Endothelial cell of umbilical vein (primary cell): Measurements from ENCODE around the gene TGM6. TPM values are rescaled to one million over a fixed set of nuclear protein-coding genes. Genes with fewer than 3 reads are reported as not detected.

Experiments
- BruUV-seq: library from RNA; stranded (reverse); fragments of 400-500 nt; replicated peaks from 2 replicates; lab custom pipeline; 2021; lab: Mats Ljungman, UMichigan
- CTCF ChIA-PET: fragments of 300-600, 350-600 bp; sonication (Branson Sonifier 250); formaldehyde crosslinking; loops from one replicate; lab custom pipeline; 2021; ENCODE audit warnings: antibody characterized with exemption, inconsistent platforms; lab: Charles Lee
- POLR2A ChIA-PET: fragments of 300-600, 350-600 bp; sonication (Branson Sonifier 250); formaldehyde crosslinking; loops from one replicate; lab custom pipeline; 2021; ENCODE audit warnings: antibody characterized with exemption, inconsistent platforms; lab: Charles Lee
- DNase-seq: peaks from one replicate; pipeline ENCODE4 v3.0.0-alpha.2; 2011; ENCODE audit warnings: low read depth, low spot score
- FAIRE-seq: peaks from 2 replicates; lab custom pipeline; 2011; peaks lifted over from hg19 to GRCh38; lab: Jason Lieb, UNC
- H2AFZ ChIP-seq: 2 replicates; pipeline ENCODE4 v1.6.0; 2012; ENCODE audit warnings: low read depth, low read length, control low read depth, inconsistent platforms
- H3K27ac ChIP-seq: 2 replicates; pipeline ENCODE4 v1.5.1; 2011; ENCODE audit warnings: low read depth, mild to moderate bottlenecking, control low read depth, low read length, moderate library complexity; ENCODE audit not compliant: insufficient read depth
- H3K27me3 ChIP-seq, 2 experiments: 2 replicates each; pipeline versions ENCODE4 v1.6.0 to v1.6.1; 2011; ENCODE audit warnings: low read length in 2 of 2, mixed read lengths in 1 of 2; ENCODE audit not compliant: control insufficient read depth in 2 of 2, insufficient read depth in 2 of 2
- H3K36me3 ChIP-seq, 2 experiments: 2 replicates in 1 of 2; 3 replicates in 1 of 2; pipeline ENCODE4 v1.5.1; 2011; ENCODE audit warnings: low read length in 2 of 2, mild to moderate bottlenecking in 1 of 2, moderate library complexity in 1 of 2; ENCODE audit not compliant: control insufficient read depth in 2 of 2, insufficient read depth in 2 of 2; ENCODE audit errors: extremely low read depth in 1 of 2
- H3K4me1 ChIP-seq: 3 replicates; pipeline ENCODE4 v1.5.1; 2011; ENCODE audit warnings: mild to moderate bottlenecking, low read length; ENCODE audit not compliant: control insufficient read depth, insufficient read depth; ENCODE audit errors: extremely low read depth
- H3K4me2 ChIP-seq: 2 replicates; pipeline ENCODE4 v1.6.1; 2011; ENCODE audit warnings: low read length, control low read depth, mixed read lengths; ENCODE audit not compliant: insufficient read depth
- H3K4me3 ChIP-seq, 3 experiments: fragments of 200-600 bp in 1 of 3; sonication (generic), shearing (Covaris generic) in 1 of 3; replicated peaks in 1 of 3; 2 replicates each; pipeline ENCODE4 v1.5.1; 2011 to 2016; ENCODE audit warnings: control low read depth in 3 of 3, low read length in 3 of 3, mild to moderate bottlenecking in 2 of 3, inconsistent platforms in 1 of 3, low read depth in 1 of 3, moderate library complexity in 1 of 3; ENCODE audit not compliant: insufficient read depth in 1 of 3
- H3K79me2 ChIP-seq: 2 replicates; pipeline ENCODE4 v1.6.0; 2012; ENCODE audit warnings: low read length, inconsistent platforms; ENCODE audit not compliant: control insufficient read depth, insufficient read depth
- H3K9ac ChIP-seq: replicated peaks from 2 replicates; pipeline ENCODE3; 2011; ENCODE audit warnings: low read length, control low read depth; ENCODE audit not compliant: insufficient read depth; ENCODE audit errors: extremely low read depth
- H3K9me1 ChIP-seq: replicated peaks from 3 replicates; pipeline ENCODE4 v1.6.0; 2011; ENCODE audit warnings: mild to moderate bottlenecking, low read length; ENCODE audit not compliant: control insufficient read depth, insufficient read depth; ENCODE audit errors: extremely low read depth
- H3K9me3 ChIP-seq: replicated peaks from 2 replicates; pipeline ENCODE4 v1.5.1; 2012; ENCODE audit warnings: low read length, inconsistent platforms; ENCODE audit not compliant: control insufficient read depth, insufficient read depth
- H4K20me1 ChIP-seq: replicated peaks from 2 replicates; pipeline ENCODE3; 2011; ENCODE audit warnings: mild to moderate bottlenecking, low read length; ENCODE audit not compliant: control insufficient read depth, insufficient read depth; ENCODE audit errors: extremely low read depth
- EZH2 ChIP-seq: IDR thresholded peaks from 2 replicates; pipeline ENCODE4 v1.6.1; 2012; ENCODE audit warnings: borderline replicate concordance, low read depth, mild to moderate bottlenecking, moderate library complexity, low read length, inconsistent platforms; ENCODE audit not compliant: severe bottlenecking
- FOS ChIP-seq: IDR thresholded peaks from 2 replicates; pipeline ENCODE4 v1.6.1; 2011; ENCODE audit warnings: mild to moderate bottlenecking, low read length, moderate library complexity, borderline replicate concordance; ENCODE audit not compliant: insufficient read depth
- GATA2 ChIP-seq: IDR thresholded peaks from 2 replicates; pipeline ENCODE4 v1.7.0; 2011; ENCODE audit warnings: low read depth, mild to moderate bottlenecking, moderate library complexity, mixed read lengths, low read length; ENCODE audit not compliant: insufficient read length, insufficient read depth
- JUN ChIP-seq: IDR thresholded peaks from 2 replicates; pipeline ENCODE4 v1.6.1; 2011; ENCODE audit warnings: borderline replicate concordance, low read depth; ENCODE audit not compliant: insufficient read length, insufficient read depth
- MYC ChIP-seq: IDR thresholded peaks from one replicate; pipeline ENCODE4 v1.6.1; 2011; ENCODE audit warnings: mild to moderate bottlenecking, low read depth, low read length
- POLR2A ChIP-seq: IDR thresholded peaks from 2 replicates; pipeline ENCODE4 v1.6.1; 2012; ENCODE audit warnings: low read depth, mild to moderate bottlenecking, control low read depth, low read length
- POLR2AphosphoS5 ChIP-seq: IDR thresholded peaks from 2 replicates; pipeline ENCODE4 v1.6.1; 2012; ENCODE audit warnings: low read depth, mild to moderate bottlenecking, control low read depth, low read length, moderate library complexity; ENCODE audit not compliant: insufficient read depth
- dilution Hi-C: fragments of 300-500 bp; cut with MboI; formaldehyde crosslinking; loops from one replicate; pipeline ENCODE4 v1.15.0; 2019; ENCODE audit warnings: low sequenced_read_pairs; ENCODE audit not compliant: extremely low pct_ligation_motif_present
- intact Hi-C: fragments of 100-400 bp; cut with micrococcal nuclease; formaldehyde crosslinking; loops from one replicate; pipeline ENCODE4 v1.10.0; 2022
- polyA plus RNA-seq, 4 experiments: library from polyadenylated mRNA; depleted of rRNA in 3 of 4; stranded (reverse) in 3 of 4; unstranded in 1 of 4; fragments of >200 nt; gene quantifications; 2 replicates each; pipeline versions ENCODE4 v1.2.1 to v1.2.3, GENCODE V29; 2011 to 2012; ENCODE audit warnings: missing spikeins in 1 of 4
- total RNA-seq: library from RNA; stranded (reverse); gene quantifications from 2 replicates; pipeline ENCODE4 v1.2.3, GENCODE V29; 2021
- TF ChIP-seq, protein P1 (sequence below): IDR thresholded peaks from 2 replicates; pipeline ENCODE4 v1.6.1; 2011; ENCODE audit not compliant: insufficient read depth, insufficient read length
- TF ChIP-seq, protein P2 (sequence below), 2 donors: IDR thresholded peaks; 1 replicate in 1 of 2; 2 replicates in 1 of 2; pipeline ENCODE4 v1.5.1; 2011; ENCODE audit warnings: low read length in 2 of 2, mild to moderate bottlenecking in 2 of 2, moderate library complexity in 2 of 2, control low read depth in 1 of 2, inconsistent platforms in 1 of 2, low read depth in 1 of 2; ENCODE audit not compliant: insufficient read depth in 1 of 2; ENCODE audit errors: extremely low read depth in 1 of 2

The TGM6 gene
- total and polyA plus RNA-seq, 2 donors (not counting 3 experiments of a cell fraction or from before 2014, with no cell fraction given), result not detected

DNA sequence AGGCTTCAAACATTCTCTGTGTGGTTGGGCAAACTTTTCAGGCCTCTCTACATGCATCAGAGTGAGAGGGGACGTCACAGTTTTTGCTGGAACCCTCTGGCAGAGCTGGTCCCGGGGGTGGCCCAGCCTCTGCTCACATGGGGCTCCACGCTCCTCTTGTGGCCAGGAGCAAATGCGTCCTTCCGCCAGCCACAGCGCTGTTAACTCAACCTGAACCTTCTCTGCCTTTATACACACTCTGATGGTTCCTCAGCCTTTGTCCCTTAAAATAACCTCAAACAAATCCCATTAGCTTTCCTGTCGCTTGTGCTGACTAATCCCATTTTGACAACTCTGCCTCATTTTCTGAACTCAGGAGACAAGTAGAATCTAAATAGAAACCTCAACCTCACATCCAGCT lies 39.4 kb upstream of the TGM6 start:
- Histone ChIP-seq H3K9me3 (no peaks in the 10 kb centered on the region), H3K4me2 (no peak overlapping the region), H3K9me1 (no peaks in the 10 kb centered on the region), H3K4me1 (no peaks in the 10 kb centered on the region), H3K79me2 (no peaks in the 10 kb centered on the region), H3K4me3 (no peak overlapping the region), H3K36me3 (no peaks in the 10 kb centered on the region), H3K27ac (no peak overlapping the region), H3K9ac (no peak overlapping the region), H3K27me3 (no peaks in the 10 kb centered on the region), H4K20me1 (no peaks in the 10 kb centered on the region), H2AFZ (no peak overlapping the region)
- TF ChIP-seq, protein P1, sequence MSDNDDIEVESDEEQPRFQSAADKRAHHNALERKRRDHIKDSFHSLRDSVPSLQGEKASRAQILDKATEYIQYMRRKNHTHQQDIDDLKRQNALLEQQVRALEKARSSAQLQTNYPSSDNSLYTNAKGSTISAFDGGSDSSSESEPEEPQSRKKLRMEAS, result no peak
- TF ChIP-seq POLR2A (no peak), POLR2AphosphoS5 (no peak), GATA2 (no peak), JUN (no peak), FOS (no peak), EZH2 (no peak), MYC (no peak)
- TF ChIP-seq, protein P2, sequence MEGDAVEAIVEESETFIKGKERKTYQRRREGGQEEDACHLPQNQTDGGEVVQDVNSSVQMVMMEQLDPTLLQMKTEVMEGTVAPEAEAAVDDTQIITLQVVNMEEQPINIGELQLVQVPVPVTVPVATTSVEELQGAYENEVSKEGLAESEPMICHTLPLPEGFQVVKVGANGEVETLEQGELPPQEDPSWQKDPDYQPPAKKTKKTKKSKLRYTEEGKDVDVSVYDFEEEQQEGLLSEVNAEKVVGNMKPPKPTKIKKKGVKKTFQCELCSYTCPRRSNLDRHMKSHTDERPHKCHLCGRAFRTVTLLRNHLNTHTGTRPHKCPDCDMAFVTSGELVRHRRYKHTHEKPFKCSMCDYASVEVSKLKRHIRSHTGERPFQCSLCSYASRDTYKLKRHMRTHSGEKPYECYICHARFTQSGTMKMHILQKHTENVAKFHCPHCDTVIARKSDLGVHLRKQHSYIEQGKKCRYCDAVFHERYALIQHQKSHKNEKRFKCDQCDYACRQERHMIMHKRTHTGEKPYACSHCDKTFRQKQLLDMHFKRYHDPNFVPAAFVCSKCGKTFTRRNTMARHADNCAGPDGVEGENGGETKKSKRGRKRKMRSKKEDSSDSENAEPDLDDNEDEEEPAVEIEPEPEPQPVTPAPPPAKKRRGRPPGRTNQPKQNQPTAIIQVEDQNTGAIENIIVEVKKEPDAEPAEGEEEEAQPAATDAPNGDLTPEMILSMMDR (IDR thresholded peaks at IDR 0.05; ENCODE audit: extremely low read depth in 1 of 2, insufficient read depth in 1 of 2, low read depth in 1 of 2, low read length in 2 of 2), result no peak
- BruUV-seq, result no TSS peak
- intact Hi-C loops, result no loop called here
- no peak for FAIRE-seq
- no peak for DNase-seq
- POLR2A ChIA-PET, result no interaction called here
- CTCF ChIA-PET, result no interaction called here
- dilution Hi-C loops, result no loop called here
